Left kidney (tissue), 8 donors: ENCODE measurements around the gene LITAF. TPM values are rescaled to one million over a fixed set of nuclear protein-coding genes. Genes with fewer than 3 reads are reported as not detected.

Source experiments
- DNase-seq: peaks from one replicate; pipeline ENCODE4 v3.0.0-alpha.2; 2013
- long read RNA-seq, 8 donors: transcript quantifications; one replicate each; lab custom pipeline, GENCODE V29; 2026
- polyA plus RNA-seq: library from polyadenylated mRNA; unstranded; fragments of 120-200 nt; gene quantifications from one replicate; pipeline ENCODE4 v1.2.1, GENCODE V29; 2013; ENCODE audit not compliant: insufficient read length

LITAF gene
- 103 TPM for polyA plus RNA-seq
- long read RNA-seq, donor 1, transcript LITAF-221 (4 exons, 2,467 nt): major isoform, 32 of 93 reads
- long read RNA-seq, donor 1, transcript LITAF-205 (4 exons, 1,118 nt): minor isoform, 8 of 93 reads
- long read RNA-seq, donor 1, partial matches to known transcripts: 48 of 93 reads
- long read RNA-seq, donor 1, other reads (novel, unspliced or antisense): 0 of 93 reads
- long read RNA-seq, donor 2, transcript LITAF-205 (4 exons, 1,118 nt): minor isoform, 11 of 66 reads
- long read RNA-seq, donor 2, transcript LITAF-221 (4 exons, 2,467 nt): major isoform, 26 of 66 reads
- long read RNA-seq, donor 2, partial matches to known transcripts: 27 of 66 reads
- long read RNA-seq, donor 2, other reads (novel, unspliced or antisense): 0 of 66 reads
- long read RNA-seq, donor 3, transcript LITAF-221 (4 exons, 2,467 nt): major isoform, 29 of 55 reads
- long read RNA-seq, donor 3, partial matches to known transcripts: 21 of 55 reads
- long read RNA-seq, donor 3, other reads (novel, unspliced or antisense): 0 of 55 reads
- long read RNA-seq, donor 4, partial matches to known transcripts: 5 of 7 reads
- long read RNA-seq, donor 4, other reads (novel, unspliced or antisense): 0 of 7 reads
- long read RNA-seq, donor 5, transcript LITAF-214 (2 exons, 486 nt): minor isoform, 5 of 96 reads
- long read RNA-seq, donor 5, transcript LITAF-221 (4 exons, 2,467 nt): major isoform, 50 of 96 reads
- long read RNA-seq, donor 5, transcript LITAF-205 (4 exons, 1,118 nt): minor isoform, 10 of 96 reads
- long read RNA-seq, donor 5, partial matches to known transcripts: 29 of 96 reads
- long read RNA-seq, donor 5, other reads (novel, unspliced or antisense): 0 of 96 reads
- long read RNA-seq, donor 6, transcript LITAF-221 (4 exons, 2,467 nt): major isoform, 28 of 59 reads
- long read RNA-seq, donor 6, partial matches to known transcripts: 24 of 59 reads
- long read RNA-seq, donor 6, other reads (novel, unspliced or antisense): 0 of 59 reads
- long read RNA-seq, donor 7, transcript LITAF-221 (4 exons, 2,467 nt): major isoform, 48 of 100 reads
- long read RNA-seq, donor 7, transcript LITAF-214 (2 exons, 486 nt): minor isoform, 6 of 100 reads
- long read RNA-seq, donor 7, transcript LITAF-205 (4 exons, 1,118 nt): minor isoform, 8 of 100 reads
- long read RNA-seq, donor 7, partial matches to known transcripts: 34 of 100 reads
- long read RNA-seq, donor 7, other reads (novel, unspliced or antisense): 0 of 100 reads
- long read RNA-seq, donor 8, transcript LITAF-221 (4 exons, 2,467 nt): major isoform, 18 of 39 reads
- long read RNA-seq, donor 8, partial matches to known transcripts: 15 of 39 reads
- long read RNA-seq, donor 8, other reads (novel, unspliced or antisense): 0 of 39 reads

- DNase-seq: no peak
Measured at GRCh38 chr16:11586856-11587642, at the start of gene LITAF. Gene LITAF, minus strand, starts transcription at chr16:11586919. Its CDS starts 30,189 bp downstream, at chr16:11556730.

GRCh38 chr16:11636172-11636721 is 49.5 kb upstream of the LITAF start:
- no peak for DNase-seq

DNA sequence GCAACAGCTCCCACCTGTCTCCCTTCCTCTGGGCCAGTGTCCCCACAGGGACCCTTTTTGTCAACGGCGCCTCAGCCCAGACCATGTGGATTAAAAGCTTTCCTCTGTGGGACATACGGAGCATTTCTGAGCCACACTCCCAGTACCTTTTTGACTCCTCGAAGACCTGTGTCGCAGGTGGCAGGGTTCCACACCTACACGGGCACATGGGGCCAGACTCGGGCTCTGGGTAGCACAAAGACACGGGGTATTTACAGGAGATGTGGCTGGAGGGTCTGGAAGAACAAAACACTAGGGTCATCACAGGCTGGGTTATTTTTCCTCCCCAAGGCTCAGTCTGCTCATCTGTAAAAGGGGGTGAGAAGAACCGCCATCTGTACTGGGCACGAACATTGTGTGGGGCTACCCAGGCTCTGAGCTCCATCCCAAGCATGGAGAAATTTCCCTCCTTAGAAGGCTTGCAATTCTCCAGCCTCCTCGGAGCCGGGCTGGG is 49.0 kb upstream of the LITAF start:
- DNase-seq: no peak

DNA sequence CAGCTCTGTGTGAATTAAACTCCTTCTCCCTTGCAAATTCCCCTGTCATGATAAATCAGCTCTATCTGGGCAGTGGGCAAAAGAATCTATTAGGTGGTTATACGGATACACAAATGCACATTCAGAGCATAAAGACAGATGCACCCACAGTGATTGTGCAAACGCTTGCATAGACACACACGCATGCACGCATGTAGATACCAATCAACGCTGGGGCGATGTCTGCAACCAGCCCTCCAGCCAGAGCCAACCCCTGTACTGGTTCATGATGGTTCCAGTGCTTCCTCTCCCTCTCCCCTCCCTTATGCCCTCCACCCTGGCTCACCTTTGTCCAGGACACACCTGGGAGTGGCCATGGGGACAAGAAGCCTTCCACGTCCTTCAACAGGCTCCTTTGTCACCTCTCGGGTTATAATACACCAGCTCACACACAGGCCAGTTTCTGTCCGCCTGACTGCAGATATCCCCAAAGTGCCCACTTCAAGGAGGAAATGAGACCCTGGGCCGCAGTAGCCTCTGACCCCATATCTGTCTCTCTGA is 48.5 kb upstream of the LITAF start:
- DNase-seq: no peak

- DNase-seq: no peak
Measured at GRCh38 chr16:11634312-11634711, 47.6 kb upstream of the LITAF start.

GRCh38 chr16:11633113-11633512 is 46.4 kb upstream of the LITAF start:
- no peak for DNase-seq

DNA sequence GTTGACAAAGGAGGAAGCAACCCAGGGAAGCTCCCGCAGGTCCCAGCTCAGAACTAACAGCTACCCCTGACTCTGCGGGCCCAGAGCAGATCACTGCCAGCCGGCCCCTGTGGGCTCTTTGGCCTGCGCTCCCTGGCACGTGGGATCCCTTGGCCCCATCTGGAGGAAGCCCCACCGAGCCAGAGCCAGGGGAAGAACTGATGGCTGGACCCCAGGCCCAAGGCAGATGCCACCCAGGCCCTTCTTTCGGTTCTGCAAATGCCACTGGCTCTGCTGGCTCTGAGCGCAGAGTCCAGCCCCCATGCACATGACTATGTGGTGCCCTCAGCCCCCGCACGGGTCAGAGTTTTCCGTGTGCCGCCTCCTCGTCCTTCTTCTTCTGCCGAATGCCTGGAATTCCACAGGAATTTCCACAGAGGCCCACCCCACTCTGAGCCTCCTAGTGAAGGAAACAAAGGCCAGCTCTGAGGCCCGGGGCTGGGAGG is 45.8 kb upstream of the LITAF start:
- peak; percentile 68 for DNase-seq

DNA sequence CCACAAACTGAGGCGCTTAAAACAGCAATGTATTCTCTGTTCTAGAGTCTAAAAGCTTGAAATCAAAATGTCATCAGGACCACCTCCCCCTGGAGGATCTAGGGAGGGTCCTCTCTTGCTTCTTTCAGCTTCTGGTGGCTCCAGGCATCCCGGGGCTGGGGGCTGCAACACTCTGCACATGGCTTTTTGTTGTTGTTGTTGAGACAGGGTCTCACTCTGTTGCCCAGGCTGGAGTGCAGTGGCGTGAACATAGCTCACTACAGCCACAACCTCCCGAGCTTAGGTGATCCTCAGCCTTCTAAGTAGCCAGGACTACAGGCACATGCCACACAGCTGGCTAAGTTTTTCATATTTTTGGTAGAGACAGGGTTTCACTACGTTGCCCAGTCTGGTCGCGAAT is 44.5 kb upstream of the LITAF start:
- DNase-seq: no peak

DNA sequence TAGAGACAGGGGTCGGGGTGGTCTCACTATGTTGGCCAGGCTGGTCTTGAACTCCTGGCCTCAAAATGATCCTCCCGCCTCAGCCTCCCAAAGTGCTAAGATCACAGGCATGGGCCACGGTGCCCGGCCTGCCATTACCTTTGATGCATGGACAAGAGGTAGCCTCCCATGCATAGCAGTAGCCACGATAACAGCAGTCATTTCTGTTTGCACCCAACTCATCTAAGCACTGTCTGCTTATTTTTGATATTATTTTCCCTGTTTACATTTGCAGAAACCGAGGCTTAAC is 44.0 kb upstream of the LITAF start:
- no peak for DNase-seq

DNA sequence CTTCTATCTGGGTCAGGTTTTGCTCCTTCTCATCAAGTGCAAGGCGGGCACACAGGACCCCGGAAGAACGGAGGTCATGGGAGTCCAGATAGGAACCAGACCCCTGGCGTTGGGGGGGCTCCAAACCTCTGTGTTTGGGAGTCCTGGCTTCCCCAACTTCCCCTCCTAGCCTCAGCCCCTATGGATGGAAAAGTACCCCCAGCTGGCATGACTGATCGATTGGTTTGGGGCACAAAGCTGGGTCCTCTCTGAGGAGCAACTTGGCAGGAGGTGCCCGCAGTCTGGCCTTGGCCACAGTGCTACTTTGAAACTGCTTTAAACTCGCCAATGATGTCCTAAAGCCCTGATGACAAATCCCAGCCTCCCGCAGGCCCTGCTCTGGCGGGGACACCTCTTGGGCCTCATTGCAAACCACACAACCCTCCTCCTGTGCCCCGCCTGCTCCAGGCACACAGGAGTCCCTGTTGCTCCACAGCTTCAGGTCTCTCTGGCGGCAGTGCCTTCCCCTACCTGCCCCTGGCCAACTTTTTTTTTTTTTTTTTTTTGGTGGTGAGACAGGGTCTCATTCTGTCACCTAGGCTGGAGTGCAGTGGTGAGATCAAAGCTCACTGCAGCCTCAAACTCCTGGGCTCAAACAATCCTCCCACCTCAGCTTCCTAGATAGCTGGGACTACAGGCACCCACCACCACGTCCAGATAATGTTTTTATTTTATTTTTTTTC is 43.5 kb upstream of the LITAF start:
- no peak for DNase-seq

GRCh38 chr16:11629071-11630030 is 42.6 kb upstream of the LITAF start:
- DNase-seq: no peak

GRCh38 chr16:11627822-11628457 is 41.2 kb upstream of the LITAF start:
- no peak for DNase-seq

DNA sequence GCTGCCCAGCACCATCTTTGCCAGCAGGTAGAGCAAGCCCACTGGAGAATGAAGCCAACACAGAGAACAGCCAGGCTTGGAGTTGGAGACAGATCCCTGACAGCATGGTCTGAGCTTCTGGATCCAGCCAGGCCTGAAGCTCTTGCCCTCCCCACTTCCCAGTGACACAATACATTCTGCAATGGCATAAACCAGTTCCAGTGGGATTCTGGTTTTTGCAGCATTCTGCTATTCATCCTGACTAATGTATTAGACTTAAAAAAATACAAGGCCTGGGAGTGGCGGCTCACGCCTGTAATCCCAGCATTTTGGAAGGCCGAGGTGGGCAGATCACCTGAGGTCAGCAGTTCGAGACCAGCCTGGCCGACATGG is 40.6 kb upstream of the LITAF start:
- DNase-seq: no peak

GRCh38 chr16:11626657-11627291 is 40.1 kb upstream of the LITAF start:
- DNase-seq: no peak

DNA sequence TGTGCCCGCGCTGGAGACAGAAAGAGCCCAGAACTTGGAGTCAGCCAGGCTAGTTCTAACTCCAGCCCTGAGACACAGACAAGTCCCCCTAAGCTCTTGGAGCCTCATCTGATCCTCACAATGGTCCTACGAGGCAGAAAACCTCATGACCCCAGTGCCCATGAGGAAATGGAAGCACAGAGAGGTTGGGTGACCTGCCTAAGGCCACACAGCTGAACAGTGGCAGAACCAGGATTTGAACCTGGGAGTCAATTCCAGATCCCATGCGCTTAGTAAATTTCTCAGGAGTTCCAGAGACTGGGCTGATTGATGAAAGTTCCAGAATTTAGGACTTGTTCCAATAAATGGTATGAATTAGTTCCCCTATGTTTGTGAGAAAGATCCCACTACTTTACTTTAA is 39.0 kb upstream of the LITAF start:
- no peak for DNase-seq

- no peak for DNase-seq
Measured at GRCh38 chr16:11624636-11625607, 38.2 kb upstream of the LITAF start.
